GM21367 (cell line): ENCODE data around the gene JAG2.

Experiments used
- ATAC-seq: cut with Tn5 transposase; IDR thresholded peaks from one replicate; pipeline ENCODE4 v1.9.1; 2021; ENCODE audit not compliant: unreplicated experiment

The JAG2 gene

DNA sequence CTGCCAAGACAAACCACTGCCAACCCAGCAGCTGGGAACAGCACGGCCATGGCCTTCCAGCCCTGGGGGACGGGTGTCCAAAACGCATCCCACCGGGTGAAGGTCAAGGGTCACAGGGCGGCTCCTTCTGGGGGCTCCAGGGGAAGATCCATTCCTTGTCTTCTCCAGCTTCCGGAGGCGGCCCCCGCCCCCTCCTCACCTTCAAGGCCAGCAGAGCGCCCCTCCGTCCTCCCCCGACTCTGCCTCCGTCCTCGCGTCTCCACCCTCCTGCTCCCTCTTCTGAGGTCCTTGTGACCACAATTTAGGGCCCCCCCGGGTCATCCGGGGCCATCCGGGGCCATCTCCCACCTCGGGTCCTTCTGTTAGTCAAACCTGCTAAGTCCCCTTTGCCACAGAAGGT lies 16.4 kb upstream of the JAG2 start:
- no peak for ATAC-seq

- no peak for ATAC-seq
These were observed 15.9 kb upstream of the JAG2 start for GRCh38 chr14:105184461-105184860.

- no peak for ATAC-seq
These were observed 13.9 kb upstream of the JAG2 start for GRCh38 chr14:105182296-105183020.

- ATAC-seq = no peak
These were observed 13.1 kb upstream of the JAG2 start for GRCh38 chr14:105181549-105182295.

- no peak for ATAC-seq
These were observed 12.3 kb upstream of the JAG2 start, which contains the start of gene NUDT14 for GRCh38 chr14:105180592-105181548. Gene NUDT14, minus strand, starts transcription at chr14:105181312. Its CDS starts 103 bp downstream, at chr14:105181209.

GRCh38 chr14:105179191-105179590 lies 10.6 kb upstream of the JAG2 start:
- ATAC-seq = no peak

DNA sequence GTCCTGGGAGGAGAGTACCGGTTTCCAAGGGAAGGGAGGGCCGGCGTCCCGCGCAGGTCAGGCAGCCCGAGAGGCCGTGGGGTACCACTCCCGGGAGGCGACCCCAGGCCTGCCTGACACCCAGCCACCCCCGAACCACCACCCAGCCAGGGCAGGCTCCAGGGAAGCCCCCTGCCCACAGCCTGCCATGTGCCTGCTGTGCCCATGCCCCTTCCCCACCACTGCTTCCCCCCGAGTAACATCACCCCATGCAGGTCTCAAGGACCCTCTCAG lies 10.2 kb upstream of the JAG2 start:
- no peak for ATAC-seq

- ATAC-seq = no peak
These were observed 9.7 kb upstream of the JAG2 start for GRCh38 chr14:105178069-105178867.

- no peak for ATAC-seq
These were observed 8.5 kb upstream of the JAG2 start for GRCh38 chr14:105177082-105177481.

- no peak for ATAC-seq
These were observed 7.9 kb upstream of the JAG2 start for GRCh38 chr14:105176513-105176912.

- no peak for ATAC-seq
These were observed 5.6 kb upstream of the JAG2 start for GRCh38 chr14:105173901-105174894.

- ATAC-seq = no peak
These were observed 4.6 kb upstream of the JAG2 start for GRCh38 chr14:105173145-105173544.

DNA sequence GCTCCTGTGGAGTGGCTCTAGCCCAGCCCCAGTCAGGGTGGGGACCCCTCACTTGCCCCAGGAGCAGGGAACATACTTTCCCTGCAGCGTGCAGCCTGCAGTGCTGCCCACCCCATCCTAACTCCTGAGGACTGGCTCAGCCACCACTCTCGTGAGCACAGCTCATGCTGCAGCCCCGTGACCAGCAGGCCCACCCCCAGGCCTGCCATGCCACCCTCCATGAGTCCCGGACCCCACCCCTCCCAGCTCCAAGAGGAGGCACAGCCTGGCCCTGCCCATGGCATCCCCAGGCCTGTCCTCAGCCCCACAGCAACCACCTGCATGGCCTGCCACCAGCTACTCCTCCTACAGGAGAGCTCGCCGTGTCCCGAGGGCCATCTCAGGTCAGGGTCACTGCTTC lies 3.9 kb upstream of the JAG2 start:
- no peak for ATAC-seq

- no peak for ATAC-seq
These were observed 2.6 kb upstream of the JAG2 start for GRCh38 chr14:105171004-105171673.

DNA sequence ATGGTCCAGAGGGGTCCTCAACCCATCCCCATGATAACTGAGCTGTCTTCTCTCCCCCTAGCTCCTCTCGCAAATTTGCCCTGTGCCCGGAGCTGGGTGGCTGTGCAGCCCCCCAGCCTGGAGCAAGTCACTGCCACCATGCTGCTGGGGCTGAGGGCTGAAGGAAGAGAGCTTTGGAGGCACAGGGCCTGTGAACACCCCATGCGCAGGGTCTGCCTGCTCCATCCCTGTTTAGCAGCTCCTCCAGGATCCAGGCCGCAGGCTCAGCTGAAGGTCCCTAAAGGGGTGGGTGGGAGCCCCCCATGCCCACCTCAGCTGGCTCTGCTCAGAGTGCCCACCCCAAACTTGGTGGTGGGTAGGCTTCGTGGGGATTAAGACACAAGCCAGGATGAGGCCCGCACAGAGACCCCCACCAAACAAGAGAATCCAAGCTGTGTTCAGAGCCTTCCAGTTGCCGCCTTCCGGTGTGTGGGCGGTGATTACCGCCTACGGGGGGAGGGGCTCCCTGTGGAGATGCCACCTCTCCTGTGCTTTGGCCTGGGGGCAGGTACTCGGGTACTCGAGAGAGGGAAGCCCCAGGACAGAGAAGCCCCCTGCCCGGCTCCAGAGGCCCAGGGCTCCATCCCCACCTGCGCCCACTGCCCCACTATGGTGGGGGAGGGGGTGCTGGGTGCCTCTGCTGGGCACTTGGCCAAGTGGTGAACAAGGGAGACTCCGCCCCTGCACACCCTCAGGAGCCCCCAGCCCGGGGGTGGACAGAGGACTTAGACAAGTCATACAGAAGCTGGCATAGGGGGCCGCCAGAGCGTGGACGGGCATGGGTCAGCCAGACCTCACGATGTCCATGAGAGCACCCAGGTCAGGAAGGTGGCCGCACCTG lies 1.4 kb upstream of the JAG2 start:
- no peak for ATAC-seq

DNA sequence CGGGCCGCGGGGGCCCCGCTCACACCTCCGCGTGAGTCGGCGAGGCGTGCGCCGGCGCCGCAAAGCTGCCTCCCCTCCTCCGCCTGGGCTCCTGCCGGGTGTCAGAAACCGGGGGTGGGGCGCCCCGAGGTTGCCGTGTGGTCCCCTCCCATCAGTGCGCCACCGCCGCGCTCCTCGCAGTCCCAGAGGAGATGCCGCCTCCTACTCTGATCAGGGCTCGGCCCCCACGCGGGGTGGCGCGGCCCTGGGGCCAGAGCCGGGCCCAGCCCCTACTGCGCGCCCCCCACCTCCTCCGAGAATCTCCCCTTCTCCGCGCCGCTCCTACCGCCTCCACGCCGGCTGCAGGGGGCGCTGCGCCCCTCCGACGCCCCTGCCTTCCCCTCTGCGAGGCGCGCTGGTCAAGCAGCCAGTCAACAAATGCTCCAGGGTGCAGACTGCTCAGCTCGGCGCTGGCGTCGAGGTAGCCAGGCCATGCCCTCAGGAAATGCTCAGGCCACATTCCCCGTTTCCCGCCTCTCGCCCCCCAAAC lies 467 bp upstream of the JAG2 start:
- ATAC-seq = no peak

DNA sequence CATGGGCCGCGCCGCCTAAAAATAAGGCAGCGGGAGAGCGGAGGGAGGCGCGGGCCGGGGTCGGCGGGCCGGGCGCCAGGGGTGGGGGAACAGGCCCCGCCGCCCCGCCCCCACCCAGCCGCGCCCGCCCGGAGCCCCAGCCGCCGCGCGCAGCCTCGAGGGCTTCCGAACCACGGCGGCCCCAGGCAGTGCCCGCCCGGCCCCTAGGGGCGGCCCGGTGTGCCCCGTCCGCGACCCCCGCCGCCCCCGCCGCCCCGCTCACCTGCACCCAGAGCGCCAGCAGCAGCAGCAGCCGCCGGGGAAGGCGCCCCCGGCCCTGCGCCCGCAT lies 519 bp downstream of the JAG2 start:
- ATAC-seq = no peak
